Ureter (tissue), 1 donor: ENCODE measurements around the gene SDC3. TPM values are rescaled to one million over a fixed set of nuclear protein-coding genes. Genes with fewer than 3 reads are reported as not detected.

Experiments used
- DNase-seq: peaks from one replicate; pipeline ENCODE4 v3.0.0-alpha.2; 2020; ENCODE audit warnings: low spot score
- total RNA-seq: library from RNA; stranded (reverse); gene quantifications from one replicate; pipeline ENCODE4 v1.2.4, GENCODE V29; 2023
- donor health status: DM: yes; HTN: yes; CAD: no.

The SDC3 gene
- total RNA-seq, 1 donor from 2014 or later: 68.2 TPM

DNA sequence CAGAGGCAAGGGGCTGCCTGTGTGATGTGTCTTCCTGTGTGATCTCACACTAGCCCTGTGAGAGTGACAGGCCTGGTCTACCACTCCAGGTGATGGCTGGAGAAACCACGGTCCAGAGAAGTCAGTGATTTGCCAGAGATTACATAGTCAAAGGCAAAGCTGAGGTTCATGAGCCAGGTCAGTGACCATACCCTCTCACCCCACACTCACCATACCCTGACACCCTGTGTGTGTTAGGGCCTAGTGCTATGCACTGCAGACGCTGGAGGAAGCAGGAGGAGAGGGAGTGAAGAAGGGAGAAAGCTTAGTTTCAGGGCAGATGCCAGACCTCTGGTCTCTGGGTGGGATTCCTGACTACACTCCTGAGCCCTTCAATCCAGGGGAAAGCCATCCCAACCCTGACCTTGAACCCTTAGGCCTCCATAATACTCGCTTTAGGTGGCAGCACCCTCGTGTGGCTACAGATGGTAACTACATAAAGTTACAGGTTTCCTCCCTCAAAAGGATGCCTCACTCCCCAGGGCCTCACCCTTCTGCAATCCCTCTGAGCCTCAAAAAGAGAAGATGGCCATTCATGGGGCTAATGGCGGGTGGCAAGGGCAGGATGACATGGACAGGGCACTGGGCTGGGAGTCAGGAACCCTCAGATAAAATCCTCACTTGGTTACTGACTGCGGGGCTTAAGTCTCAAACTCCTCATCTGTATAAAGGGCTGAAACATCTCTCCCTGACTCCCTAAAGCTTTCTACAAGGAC, 20.8 kb upstream of the SDC3 start:
- DNase-seq: no peak

DNA sequence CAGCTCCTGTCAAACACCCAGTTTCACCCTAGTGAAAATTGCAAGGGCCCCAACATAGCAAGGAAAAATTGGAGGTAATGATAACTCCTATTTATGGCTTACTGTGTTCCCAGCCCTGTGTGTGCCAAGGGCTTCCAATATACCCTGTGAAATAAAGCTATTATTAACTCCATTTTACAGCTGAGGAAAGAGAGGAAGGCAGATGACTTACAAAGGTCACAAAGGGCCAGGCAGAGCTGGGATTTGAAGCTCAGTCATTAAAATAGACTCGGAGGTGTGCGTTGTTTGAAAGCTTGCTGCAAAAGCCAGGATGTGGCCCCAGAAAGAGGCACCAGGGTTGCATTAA, 20.2 kb upstream of the SDC3 start:
- no peak for DNase-seq

DNA sequence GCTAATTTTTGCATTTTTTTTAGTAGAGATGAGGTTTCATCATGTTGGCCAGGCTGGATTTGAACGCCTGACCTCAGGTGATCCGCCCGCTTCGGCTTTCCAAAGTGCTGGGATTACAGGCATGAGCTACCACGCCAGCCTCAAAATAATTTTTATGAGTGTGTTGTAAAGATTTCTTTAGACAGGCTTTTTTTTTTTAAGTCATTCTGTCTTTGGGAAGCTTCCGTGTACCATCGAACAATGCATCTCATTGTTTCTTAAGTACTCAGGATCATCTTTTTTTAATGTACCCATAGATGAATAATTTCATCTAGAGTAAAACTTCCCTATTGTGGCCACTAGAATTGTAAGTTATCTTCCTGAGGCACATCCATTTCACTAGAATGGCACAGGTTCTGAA, 19.6 kb upstream of the SDC3 start:
- DNase-seq: no peak

DNA sequence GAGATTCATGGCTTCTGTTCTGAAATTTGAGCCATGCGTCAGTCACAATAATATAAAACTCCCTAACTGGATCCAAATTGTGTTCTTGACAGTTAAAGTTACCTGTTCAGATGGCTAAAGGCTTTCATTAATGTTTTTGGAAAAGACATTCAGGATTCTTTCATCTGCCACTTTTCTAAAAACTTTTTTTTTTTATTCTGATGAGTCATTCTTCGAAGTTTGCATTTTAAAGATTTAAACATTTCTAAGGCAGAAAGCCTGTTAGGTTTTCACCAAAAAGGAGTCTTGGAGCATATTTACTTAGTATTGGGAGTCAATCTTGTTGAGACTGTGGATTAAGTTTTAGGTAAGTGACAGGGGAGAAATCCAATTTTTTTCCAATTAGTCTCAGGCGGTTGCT, 18.9 kb upstream of the SDC3 start:
- no peak for DNase-seq

DNA sequence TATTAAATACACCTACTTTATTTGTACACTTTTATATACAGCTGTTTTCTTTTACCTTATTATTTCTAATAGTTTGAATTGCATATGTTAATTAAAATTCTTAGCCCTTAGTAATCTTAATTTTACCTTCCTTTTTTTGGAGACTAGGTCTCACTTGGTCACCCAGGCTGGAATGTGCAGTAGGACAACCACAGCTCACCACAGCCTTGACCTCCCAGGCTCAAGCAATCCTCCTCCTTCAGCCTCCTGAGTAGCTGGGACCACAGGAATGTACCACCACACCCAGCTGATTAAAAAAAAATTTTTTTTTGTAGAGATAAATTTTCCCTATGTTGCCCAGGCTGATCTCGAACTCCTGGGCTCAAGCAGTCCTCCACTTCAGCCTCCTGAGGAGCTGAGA, 15.0 kb upstream of the SDC3 start:
- no peak for DNase-seq

DNA sequence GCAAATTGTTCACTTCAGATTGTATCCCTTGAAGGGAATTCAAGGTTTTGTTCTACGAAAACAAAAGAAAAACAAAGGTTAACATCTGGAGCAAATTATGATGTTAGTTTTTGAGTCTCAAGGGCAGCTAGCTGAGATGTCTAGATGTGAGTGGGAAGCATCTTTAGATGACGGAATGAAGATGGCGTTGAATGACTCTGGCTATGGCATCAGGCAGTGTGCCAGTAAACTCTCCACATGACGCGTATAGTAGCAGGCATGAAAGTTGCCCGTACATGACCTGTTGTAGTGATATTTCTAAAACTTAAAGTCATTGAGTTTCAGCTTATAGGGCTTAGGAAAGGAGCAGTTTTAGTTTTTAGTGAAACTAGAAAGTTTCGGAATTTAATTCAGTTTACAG, 12.3 kb upstream of the SDC3 start:
- no peak for DNase-seq

DNA sequence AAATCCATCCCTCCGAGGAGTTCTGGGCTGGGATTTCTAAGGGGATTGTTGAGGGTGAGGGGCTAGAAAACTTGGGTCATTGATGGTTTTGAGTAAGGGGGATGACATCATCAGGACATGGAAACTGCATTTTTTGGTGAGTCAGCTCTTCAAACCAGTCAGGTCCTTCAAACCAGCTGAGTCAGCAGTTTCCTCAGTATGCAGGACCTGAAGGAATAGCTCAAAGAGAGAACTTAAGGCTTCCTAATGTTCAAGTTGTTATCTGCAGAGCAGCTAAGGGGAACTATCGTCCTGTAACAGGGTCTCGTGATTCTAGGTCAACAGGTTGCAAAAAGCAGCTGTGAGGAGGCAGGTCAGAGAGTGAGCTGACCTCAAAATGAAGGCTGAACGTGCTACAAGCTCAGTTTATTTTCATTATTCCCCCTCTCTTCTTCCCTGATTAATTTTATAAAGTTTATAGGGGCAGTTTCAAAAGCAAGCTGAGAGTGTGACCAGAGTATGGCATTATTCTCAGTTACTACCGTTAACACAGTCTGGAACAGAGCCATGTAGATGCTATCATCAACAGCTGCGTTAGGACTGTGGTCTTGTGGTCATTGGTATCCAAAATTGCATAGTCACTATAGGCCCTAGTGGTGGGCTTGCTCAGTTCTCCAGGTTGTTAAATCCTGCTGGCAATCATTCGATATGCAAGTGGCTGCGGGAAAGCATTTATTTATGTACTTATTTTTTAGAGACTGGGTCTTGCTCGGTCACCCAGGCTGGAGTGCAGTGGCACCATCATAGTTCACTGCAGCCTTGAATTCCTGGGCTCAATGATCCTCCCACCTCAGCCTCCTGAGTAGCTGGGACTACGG, 10.7 kb upstream of the SDC3 start:
- DNase-seq: peak; percentile 40

DNA sequence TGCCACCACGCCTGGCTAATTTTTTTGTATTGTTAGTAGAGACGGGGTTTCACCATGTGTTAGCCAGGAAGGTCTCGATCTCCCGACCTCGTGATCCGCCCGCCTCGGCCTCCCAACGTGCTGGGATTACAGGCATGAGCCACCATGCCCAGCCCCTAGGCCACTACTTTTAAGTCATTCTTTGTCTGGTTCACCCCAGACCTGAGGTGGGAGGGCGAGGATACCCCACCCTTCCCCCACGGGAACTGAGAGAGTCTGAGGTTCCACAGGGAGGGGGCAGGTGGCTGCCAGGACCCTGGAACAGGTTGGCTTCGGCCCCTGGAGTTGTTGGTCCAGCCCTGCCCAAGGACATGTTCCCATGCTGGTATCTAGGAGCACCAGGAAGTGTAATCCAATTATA, 7.7 kb upstream of the SDC3 start:
- DNase-seq: no peak

DNA sequence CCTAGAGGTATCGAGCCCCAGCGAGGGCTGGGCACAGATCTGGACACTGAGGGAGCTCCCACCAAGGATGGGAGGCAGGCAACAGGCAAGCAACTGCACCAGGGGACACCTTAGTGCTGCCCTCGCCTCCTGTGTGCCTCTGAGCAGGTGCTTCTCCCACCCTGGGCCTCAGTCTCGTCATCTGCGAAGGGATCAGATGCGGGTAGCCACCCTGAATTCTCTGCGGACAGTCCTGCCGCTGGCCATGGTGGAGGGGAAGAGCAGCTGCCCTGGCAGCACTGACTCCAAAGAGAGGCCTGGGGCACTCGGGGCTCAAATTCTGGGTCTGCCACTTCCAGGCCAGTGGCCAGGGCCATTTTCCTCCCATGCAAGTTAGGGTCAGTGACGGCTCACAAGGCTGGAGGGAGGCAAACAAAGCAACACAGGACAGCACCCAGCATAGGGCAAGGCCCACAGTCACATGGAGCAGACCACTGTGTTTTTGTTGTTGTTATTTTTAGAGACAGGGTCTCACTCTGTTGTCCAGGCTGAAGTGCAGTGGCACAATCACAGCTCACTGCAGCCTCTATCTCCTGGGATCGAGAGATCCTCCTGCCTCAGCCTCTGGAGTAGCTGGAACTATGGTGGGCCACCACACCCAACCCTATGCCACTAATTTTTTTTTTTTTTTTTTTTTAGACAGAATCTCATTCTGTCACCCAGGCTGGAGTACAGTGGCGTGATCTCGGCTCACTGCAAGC, 7.1 kb upstream of the SDC3 start:
- no peak for DNase-seq

DNA sequence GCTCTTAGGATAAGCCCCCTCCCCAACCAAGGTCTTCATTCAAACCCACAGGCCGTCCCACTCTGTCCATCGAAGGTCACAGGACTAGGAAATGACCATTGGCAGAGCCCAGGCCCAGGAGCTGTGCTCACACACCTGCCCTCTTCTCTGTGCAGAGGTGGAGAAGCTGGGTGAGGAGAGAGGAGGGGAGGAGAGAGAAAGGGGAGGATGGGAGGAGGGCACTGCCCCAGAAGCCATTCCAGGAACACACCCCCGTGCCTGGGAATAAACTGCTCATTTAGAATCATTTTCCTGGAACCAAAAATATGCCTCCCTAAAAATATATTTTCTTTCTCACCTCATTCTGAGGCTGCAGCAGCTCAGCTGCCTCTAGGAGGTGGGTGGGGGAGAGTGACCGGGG, 6.4 kb upstream of the SDC3 start:
- no peak for DNase-seq

DNA sequence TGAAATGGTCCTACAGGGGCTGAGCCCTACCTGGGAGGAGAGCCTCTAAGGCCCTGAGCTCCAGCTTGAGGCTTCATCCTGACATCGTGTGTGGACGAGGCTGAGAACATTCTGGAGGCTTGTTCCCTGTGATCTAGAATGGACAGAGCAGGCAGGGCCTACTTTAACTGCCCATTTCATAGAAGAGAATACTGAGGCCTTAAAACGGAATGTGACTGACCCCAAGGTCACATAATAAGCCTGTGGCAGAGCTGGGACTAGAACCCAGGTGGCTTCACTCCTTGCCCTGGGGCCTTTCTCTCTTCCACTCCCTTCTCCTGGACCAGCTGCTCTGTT, 6.0 kb upstream of the SDC3 start:
- no peak for DNase-seq

DNA sequence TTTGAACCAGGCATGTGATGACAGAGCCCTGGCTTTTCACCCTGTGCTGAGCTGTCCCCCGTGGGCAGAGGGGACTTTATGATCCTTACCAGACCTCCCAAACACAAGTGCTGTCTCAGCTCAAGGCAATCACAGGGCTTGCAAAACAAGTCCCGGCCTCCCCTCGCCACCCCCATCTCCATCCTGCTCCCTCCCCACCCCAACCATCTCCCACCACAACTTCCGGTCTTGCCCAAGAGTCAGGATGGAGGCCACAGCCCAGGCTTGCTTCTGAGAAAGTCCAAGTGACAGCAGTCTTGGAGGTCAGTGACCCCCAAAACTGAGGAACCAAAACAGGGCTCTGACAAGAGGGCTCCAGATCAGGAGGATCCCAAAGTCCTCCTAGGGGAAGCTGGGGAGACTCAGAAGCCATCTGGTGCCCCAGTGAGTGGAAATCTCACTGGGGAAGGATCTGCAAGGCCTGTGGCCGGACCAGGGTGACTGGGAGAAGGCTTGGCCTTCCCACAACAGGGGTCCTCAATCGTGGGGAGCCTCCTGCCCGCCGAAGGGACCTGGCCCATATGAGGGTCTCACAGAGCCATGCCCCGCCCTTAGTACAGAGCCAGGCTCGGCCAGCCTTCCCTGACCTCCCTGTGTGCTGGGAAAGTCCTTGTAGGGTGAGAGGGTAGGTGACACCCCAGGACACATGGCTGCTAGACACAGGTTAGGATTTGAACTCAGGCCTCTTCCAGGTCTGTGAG, 4.5 kb upstream of the SDC3 start:
- DNase-seq: no peak

DNA sequence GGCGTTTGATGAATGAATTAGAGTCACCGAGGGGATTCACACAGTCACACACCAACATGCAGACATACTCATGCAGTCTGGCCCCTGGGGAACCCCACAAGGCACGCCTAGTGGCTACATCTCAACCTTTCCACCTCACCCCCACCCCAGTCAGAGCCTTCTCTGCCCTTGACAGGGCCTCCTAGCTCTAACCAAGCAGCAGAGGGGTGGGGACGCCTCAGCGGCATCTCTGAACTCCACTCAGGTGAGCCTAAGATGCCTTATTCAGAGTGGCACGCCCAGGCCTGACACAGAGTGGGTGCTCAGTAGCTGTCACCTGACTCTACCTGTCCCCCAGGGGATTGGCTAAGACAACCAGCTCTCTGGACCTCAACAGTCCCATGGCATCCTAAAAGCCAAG, 3.7 kb upstream of the SDC3 start:
- DNase-seq: no peak

DNA sequence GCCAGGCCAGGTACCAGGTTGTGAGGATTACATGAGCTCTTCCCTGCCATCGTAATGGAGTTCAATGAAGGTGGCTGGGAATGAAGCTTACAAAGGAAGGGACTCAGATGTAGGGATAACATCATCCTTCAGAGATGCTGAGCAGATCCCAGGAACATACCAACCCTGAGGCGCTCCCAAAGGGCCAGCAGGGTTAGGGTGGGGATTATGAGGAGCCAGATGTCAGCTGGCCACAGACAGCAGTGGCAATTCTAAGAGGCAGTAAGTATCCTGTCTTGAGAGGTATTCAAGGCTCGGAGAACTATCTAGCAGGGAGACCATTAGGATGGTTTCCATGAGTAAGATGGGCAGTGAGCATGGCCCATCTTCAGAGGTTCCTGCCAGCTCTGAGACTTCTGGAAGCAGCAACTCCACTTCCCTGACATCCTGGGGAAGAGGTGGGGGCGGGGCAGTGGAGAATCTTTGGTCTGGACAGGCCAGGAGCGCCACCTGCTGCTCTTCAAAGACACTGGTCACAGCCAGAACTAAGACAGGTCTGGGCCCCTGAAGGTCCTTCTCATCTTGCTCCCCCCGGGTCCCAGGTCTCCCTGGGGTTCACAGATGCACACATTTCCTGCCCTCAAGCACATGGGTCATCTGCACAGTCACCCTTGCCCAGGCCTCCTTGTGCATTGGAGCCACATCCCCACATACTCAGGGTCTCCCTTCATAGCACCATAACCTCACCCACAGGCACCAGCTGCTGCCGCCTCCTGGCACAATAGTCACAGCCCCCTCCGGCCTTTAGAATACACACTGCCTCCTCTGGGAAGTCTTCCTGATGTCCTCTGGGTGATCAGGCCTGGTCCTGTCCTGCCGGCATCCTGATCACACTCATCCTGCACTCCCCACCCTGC, 2.7 kb upstream of the SDC3 start:
- DNase-seq: peak; percentile 90

DNA sequence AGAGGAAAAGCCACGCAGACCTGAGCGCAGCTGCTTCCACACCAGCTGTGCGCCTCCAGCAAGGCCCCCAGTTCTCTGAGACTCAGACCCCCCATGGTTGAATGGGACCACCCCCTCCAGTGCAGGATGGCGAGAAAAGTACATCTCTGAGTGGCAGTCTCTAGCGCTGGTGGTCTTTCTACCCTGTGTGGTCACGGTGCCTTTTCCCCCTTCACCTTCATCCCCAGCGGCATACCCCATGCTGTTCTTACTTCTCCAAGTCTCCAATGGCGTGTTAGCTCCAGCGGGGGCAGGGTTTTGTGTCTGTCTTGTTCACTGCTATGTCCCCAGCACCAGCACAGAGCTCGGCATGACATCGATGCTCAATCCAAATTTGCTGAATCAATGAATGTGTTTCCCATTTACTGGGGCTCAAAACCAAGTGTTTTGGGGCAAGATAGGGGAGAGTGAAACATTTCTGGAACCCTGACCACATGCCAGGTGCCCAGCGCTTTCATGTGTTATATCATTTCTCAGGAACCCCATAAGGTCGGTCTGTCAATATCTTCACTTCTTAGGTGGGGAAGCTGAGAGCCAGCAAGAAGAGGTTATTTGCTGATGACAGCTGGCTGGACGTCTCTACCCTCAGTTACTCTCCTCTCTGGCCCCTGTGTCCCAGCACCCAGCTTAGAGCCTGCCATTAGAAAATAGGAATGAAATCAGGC, 959 bp upstream of the SDC3 start:
- no peak for DNase-seq

DNA sequence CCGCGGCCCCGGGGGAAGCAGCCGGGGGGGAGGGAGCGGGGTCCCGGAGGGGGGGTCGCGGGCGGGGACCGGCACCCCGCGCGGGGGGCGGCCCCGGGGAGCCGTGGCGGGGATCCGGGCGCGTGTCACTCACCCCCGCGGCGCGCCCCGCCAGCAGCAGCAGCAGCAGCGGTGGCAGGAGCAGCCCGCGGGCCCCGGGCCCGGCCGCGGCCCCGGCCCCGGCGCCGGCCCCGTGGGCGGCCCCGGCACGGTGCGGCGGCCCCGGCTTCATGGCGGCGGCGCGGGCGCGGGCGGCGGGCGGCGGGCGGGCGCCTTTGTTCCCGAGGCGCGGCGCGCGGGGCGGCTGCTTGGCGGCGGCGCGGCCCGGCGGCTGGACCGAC, 252 bp downstream of the SDC3 start:
- DNase-seq: no peak

DNA sequence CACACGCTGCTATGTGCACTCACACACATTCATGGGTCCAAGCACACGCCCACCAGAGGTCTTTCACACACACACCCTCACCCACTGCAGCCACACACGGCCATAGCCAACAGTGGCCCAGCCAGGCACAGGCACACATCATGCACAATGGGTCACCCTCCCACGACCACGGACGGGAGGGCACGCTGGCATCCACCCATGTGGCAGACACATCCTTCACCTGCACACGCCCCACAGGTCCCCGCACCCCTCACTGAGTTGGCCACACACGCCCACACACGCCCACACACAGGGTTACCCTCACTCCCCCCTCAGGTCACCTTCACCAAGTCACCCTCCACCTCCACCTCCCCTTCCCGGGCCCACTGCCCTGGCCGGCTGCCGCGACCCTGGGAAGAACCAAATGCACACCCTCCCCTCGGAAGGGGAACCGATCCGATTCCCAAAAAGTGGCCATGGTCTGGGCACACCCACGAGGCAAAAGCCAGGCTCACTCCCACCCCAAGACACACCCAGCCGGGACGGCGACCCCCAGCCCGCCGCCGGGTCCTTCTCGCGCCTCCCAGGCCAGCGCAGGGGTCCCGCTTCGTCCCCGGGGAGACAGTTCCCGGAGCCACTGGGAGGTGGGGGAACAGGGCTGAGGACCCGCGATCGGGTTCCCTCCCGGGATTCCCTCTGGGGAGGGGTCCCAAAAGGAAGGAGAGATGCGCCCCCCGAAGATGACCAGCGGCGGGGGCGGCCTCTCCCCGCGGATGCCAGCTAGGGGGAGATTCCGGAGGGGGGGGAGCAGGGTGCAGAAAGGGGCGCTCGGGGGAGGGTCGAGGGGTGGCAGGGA, 860 bp downstream of the SDC3 start:
- no peak for DNase-seq

DNA sequence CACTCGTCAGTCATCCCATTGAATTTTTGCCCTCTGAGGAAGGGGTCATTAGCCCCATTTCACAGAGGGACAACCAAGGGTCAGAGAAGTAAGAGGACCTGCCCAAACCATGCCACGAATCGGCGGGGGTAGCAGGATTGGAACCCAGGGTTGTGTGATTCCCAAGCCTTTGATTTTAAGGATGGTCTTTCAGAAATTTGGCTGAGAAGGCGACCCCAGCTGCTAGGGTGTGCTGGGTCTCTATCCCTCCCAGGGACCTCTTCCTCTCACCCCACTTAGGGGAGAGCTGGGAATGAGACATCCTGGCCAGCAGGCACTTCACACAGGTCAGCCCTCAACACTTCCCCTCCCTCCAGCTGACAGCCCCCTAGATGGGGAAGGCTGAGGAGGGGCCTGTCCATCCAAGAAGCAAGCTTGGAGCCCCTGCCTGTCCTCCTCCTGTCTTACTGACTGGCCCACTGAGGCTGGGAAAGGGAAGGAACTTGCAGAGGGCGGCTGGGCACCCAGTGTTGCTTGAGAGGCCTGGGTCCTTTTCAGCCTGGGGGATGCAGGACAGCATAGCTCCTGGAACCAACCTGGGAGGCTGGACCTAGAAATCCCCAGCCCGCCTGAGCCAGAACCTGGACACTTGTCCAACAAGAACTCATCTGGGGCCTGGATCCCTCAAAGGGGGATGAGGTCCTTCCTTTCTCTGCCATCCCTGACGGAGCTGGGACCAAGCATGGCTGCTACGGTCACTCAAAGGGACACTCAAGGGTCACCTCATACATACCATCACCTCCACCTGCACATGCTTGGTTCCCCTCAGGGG, 1.7 kb downstream of the SDC3 start:
- DNase-seq: no peak
